ENCODE data around the gene SCAF1. TPM values are rescaled to one million over a fixed set of nuclear protein-coding genes. Genes with fewer than 3 reads are reported as not detected.

Gene SCAF1
- total and polyA plus RNA-seq, 7 donors: 23.0 to 72.9 (median 45.5) TPM

DNA sequence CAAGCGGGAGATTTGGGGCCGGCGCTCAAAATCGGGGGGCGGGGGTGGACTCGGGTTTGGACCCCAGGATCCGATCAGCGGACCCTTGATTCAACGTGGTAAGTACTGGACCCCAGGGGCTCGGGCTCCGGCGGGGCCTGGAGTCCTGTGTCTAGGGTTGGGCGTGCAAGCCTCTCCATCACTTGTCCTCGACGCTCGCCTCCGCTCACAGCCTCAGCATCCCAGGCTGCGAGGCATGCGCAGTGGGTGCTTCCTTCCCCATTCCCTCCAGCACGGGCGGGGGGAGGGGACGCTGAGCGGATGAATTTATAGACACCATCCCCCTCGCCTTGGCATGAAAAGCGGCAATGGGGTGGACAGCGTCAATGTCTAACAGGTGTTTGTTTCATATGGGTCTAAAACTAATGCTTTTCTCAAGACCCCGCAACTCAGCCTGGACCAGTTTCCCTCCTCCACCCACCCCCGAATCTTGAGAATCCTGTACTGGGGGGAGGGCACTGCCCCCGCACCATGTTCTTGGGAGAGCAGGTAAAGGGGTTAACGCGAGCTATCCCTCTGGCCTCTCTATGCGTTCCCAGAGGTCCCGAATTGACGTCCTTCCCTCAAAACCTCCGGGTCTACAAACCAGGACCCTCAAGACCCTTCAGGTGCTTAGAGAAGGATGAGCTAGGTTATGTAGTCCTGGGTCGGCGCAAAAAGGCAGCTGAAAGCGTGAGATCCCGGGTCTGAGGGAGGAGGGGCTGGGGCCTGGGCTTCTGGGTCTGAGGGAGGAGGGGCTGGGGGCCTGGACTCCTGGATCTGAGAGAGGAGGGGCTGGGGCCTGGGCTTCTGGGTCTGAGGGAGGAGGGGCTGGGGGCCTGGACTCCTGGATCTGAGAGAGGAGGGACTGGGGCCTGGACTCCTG is 49.5 kb downstream of the SCAF1 start:
- peak overlapping the region; percentile 63 for H3K4me3 ChIP-seq
- TF ChIP-seq, protein P1, sequence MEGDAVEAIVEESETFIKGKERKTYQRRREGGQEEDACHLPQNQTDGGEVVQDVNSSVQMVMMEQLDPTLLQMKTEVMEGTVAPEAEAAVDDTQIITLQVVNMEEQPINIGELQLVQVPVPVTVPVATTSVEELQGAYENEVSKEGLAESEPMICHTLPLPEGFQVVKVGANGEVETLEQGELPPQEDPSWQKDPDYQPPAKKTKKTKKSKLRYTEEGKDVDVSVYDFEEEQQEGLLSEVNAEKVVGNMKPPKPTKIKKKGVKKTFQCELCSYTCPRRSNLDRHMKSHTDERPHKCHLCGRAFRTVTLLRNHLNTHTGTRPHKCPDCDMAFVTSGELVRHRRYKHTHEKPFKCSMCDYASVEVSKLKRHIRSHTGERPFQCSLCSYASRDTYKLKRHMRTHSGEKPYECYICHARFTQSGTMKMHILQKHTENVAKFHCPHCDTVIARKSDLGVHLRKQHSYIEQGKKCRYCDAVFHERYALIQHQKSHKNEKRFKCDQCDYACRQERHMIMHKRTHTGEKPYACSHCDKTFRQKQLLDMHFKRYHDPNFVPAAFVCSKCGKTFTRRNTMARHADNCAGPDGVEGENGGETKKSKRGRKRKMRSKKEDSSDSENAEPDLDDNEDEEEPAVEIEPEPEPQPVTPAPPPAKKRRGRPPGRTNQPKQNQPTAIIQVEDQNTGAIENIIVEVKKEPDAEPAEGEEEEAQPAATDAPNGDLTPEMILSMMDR (IDR thresholded peaks at IDR 0.05): no peak
- peaks cover 0 to 13% (median 0%) of the 10 kb centered on the region in 3 donors for H3K27me3 ChIP-seq (ENCODE audit: insufficient read depth in 3 of 3, low read length in 2 of 3)
- peak; percentile 68 to 72 for DNase-seq
- ATAC-seq: peak in 2 of 4 donors; percentile 21 to 22
- peaks cover 0 to 15% of the 10 kb centered on the region in 2 donors for H3K36me3 ChIP-seq (ENCODE audit: insufficient read depth in 1 of 2, low read depth in 1 of 2)
- intact Hi-C loops (cut with DNase I): no loop called here
- H3K27ac ChIP-seq: no peak overlapping the region
- H3K9me3 ChIP-seq: no peaks in the 10 kb centered on the region
- 15 to 18% (median 18%) methylated on average over 39 of the region's 39 CpGs for WGBS, 3 donors
- H3K4me1 ChIP-seq: peaks cover 13% of the 10 kb centered on the region

DNA sequence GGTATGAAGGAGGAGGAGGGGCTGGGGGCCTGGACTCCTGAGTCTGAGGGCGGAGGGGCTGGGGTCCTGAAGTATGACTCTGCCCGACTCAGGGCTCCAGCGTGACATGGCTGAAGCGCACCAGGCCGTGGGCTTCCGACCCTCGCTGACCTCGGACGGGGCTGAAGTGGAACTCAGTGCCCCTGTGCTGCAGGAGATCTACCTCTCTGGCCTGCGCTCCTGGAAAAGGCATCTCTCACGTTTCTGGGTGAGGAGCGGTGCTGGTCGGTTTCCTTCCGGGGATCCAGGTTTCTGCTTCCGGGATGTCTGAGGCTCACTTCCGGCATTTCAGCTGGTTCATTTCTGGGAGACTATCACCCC is 50.1 kb downstream of the SCAF1 start:
- peaks cover 13% of the 10 kb centered on the region for H3K4me1 ChIP-seq
- ATAC-seq (no peak), DNase-seq (no peak)
- H3K9me3 ChIP-seq: no peaks in the 10 kb centered on the region
- WGBS, 3 donors: 68 to 77% (median 76%) methylated on average over 16 of the region's 16 CpGs
- TF ChIP-seq, protein P1 (IDR thresholded peaks at IDR 0.05): no peak
- H3K4me3 ChIP-seq: no peak overlapping the region
- peaks cover 0 to 9% of the 10 kb centered on the region in 2 donors for H3K36me3 ChIP-seq (ENCODE audit: insufficient read depth in 1 of 2, low read depth in 1 of 2)
- intact Hi-C loops (cut with DNase I): no loop called here
- H3K27ac ChIP-seq: no peak overlapping the region
- peaks cover 0 to 13% (median 0%) of the 10 kb centered on the region in 3 donors for H3K27me3 ChIP-seq (ENCODE audit: insufficient read depth in 3 of 3, low read length in 2 of 3)

- Histone ChIP-seq H3K36me3 (ENCODE audit: insufficient read depth in 1 of 2, low read depth in 1 of 2) (no peaks in the 10 kb centered on the region), H3K27me3 (ENCODE audit: insufficient read depth in 3 of 3, low read length in 2 of 3) (no peaks in the 10 kb centered on the region), H3K4me1 (no peaks in the 10 kb centered on the region), H3K9me3 (no peaks in the 10 kb centered on the region), H3K27ac (no peak overlapping the region), H3K4me3 (no peak overlapping the region)
- ATAC-seq (no peak), DNase-seq (no peak)
- WGBS, 3 donors: 87 to 89% (median 88%) methylated on average over 6 of the region's 6 CpGs
- TF ChIP-seq, protein P1 (IDR thresholded peaks at IDR 0.05): no peak
- intact Hi-C loops (cut with DNase I): no loop called here
Observed at GRCh38 chr19:49696115-49696514, 54.1 kb downstream of the SCAF1 start.

DNA sequence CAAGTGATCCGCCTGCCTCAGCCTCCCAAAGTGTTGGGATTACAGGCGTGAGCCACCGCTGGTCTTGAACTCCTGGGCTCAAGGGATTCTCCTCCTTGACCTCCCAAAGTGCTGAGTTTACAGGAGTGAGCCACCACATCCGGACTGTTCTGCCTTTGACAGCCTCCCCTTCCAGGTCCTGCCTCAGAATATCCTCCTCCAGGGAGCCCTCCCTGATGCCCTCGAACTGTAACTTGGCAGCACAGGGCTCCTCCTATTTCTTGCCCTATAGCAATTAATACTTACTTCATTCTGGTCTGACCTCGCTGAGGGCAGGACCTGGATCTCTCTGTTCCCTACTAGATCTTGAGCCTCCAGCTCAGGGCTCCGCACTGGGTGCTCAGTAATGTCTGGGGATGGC is 54.9 kb downstream of the SCAF1 start:
- ATAC-seq (no peak), DNase-seq (no peak)
- H3K4me3 ChIP-seq: no peak overlapping the region
- 86 to 95% (median 95%) methylated on average over 7 of the region's 7 CpGs for WGBS, 3 donors
- no peaks in the 10 kb centered on the region for H3K27me3 ChIP-seq (ENCODE audit: insufficient read depth in 3 of 3, low read length in 2 of 3)
- intact Hi-C loops (cut with DNase I): no loop called here
- no peaks in the 10 kb centered on the region for H3K4me1 ChIP-seq
- H3K27ac ChIP-seq: no peak overlapping the region
- no peaks in the 10 kb centered on the region for H3K36me3 ChIP-seq (ENCODE audit: insufficient read depth in 1 of 2, low read depth in 1 of 2)
- no peaks in the 10 kb centered on the region for H3K9me3 ChIP-seq
- TF ChIP-seq, protein P1 (IDR thresholded peaks at IDR 0.05): no peak

Measured in psoas muscle (tissue), 8 donors.